Gastroesophageal sphincter (tissue), 4 donors: ENCODE data around the gene ROR1. TPM values are rescaled to one million over a fixed set of nuclear protein-coding genes. Genes with fewer than 3 reads are reported as not detected.

Source experiments
- ATAC-seq: fragments of 150-250 bp; one replicate; pipeline ENCODE4 v1.9.1; 2016; ENCODE audit warnings: mild to moderate bottlenecking, moderate library complexity
- H3K27ac ChIP-seq, 4 donors: fragments of 200-600 bp; sonication (generic) in 3 of 4; 1 replicate in 3 of 4; 2 replicates in 1 of 4; pipeline ENCODE4 v1.5.1; 2016 to 2019
- H3K27me3 ChIP-seq: fragments of 200-600 bp; sonication (generic); one replicate; pipeline ENCODE4 v1.5.1; 2019
- H3K36me3 ChIP-seq, 2 donors: fragments of 200-600 bp; sonication (generic); one replicate each; pipeline ENCODE4 v1.5.1; 2019; ENCODE audit warnings: control low read depth in 1 of 2
- H3K4me1 ChIP-seq, 3 donors: fragments of 200-600 bp; sonication (generic); 1 replicate in 2 of 3; 2 replicates in 1 of 3; pipeline ENCODE4 v1.5.1; 2016 to 2019; ENCODE audit warnings: control low read depth in 2 of 3
- H3K4me3 ChIP-seq, 2 donors: fragments of 200-600 bp; sonication (generic); one replicate each; pipeline ENCODE4 v1.5.1; 2019; ENCODE audit warnings: mild to moderate bottlenecking in 1 of 2, moderate library complexity in 1 of 2
- H3K9me3 ChIP-seq, 3 donors: fragments of 200-600 bp; sonication (generic); one replicate each; pipeline ENCODE4 v1.5.1; 2017 to 2019; ENCODE audit warnings: control low read depth in 2 of 3
- EP300 ChIP-seq: sonication (generic); formaldehyde crosslinking; IDR thresholded peaks from one replicate; pipeline ENCODE4 v1.6.1; 2017; ENCODE audit warnings: antibody characterized with exemption, mild to moderate bottlenecking
- POLR2A ChIP-seq, 2 donors: fragments of 450-650 bp; IDR thresholded peaks; one replicate each; pipeline ENCODE4 v1.6.1; 2017; ENCODE audit warnings: antibody characterized with exemption in 2 of 2, mild to moderate bottlenecking in 2 of 2, moderate library complexity in 1 of 2
- POLR2AphosphoS5 ChIP-seq: sonication (generic); formaldehyde crosslinking; IDR thresholded peaks from one replicate; pipeline ENCODE4 v1.6.1; 2017; ENCODE audit warnings: antibody characterized with exemption
- WGBS, 2 donors: methylation state at CpG; one replicate each; pipeline ENCODE4 v1.1.5; 2018; ENCODE audit warnings: low coverage in 1 of 2; 5-methylcytosine and 5-hydroxymethylcytosine counted together
- total RNA-seq, 4 donors: library from RNA; depleted of rRNA; stranded (reverse); fragments of >200 nt; gene quantifications; one replicate each; pipeline ENCODE4 v1.1.0, GENCODE V29; 2016
- TF ChIP-seq, protein P1 (sequence below), 4 experiments: fragments of 200-600 bp in 2 of 4; fragments of 450-650 bp in 2 of 4; sonication (generic) in 1 of 4; IDR thresholded peaks; one replicate each; pipeline ENCODE4 v1.5.1; 2017 to 2019; ENCODE audit warnings: antibody characterized with exemption in 4 of 4, mild to moderate bottlenecking in 2 of 4, moderate library complexity in 2 of 4

The ROR1 gene
- total RNA-seq, 4 donors from 2014 or later = 5.0 to 38.0 (median 8.3) TPM

DNA sequence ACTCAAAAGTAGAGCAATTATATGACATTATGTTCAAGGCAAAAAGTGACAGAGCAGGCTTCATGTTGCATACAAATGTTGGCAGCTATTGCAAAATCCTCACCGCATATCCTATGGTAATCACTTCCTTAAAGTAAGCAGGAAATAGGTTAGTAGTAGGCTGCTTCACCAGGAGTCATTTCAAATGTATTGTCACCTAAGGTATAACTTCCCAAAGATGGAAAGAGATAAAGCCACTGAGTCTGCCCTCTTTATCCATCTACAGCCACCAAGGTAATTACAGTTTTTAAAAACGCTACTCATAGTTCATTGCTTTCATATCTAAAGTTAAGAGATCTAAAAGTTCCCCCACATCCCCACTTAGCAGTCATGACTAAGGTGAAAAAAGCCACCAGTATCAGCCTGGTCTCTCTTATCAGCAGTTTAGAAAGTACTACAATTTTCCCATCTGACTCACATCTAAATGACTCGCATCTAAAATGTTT, 398.0 kb downstream of the ROR1 start:
- no peak for TF ChIP-seq POLR2A (IDR thresholded peaks at IDR 0.05)
- TF ChIP-seq, protein P1, sequence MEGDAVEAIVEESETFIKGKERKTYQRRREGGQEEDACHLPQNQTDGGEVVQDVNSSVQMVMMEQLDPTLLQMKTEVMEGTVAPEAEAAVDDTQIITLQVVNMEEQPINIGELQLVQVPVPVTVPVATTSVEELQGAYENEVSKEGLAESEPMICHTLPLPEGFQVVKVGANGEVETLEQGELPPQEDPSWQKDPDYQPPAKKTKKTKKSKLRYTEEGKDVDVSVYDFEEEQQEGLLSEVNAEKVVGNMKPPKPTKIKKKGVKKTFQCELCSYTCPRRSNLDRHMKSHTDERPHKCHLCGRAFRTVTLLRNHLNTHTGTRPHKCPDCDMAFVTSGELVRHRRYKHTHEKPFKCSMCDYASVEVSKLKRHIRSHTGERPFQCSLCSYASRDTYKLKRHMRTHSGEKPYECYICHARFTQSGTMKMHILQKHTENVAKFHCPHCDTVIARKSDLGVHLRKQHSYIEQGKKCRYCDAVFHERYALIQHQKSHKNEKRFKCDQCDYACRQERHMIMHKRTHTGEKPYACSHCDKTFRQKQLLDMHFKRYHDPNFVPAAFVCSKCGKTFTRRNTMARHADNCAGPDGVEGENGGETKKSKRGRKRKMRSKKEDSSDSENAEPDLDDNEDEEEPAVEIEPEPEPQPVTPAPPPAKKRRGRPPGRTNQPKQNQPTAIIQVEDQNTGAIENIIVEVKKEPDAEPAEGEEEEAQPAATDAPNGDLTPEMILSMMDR (IDR thresholded peaks at IDR 0.05) = no peak
- no peak for TF ChIP-seq POLR2AphosphoS5
- no peak for TF ChIP-seq EP300
- WGBS, 2 donors = 25 to 70% methylated on average over 3 of the region's 3 CpGs
- peaks cover 0 to 24% (median 0%) of the 10 kb centered on the region in 3 donors for H3K4me1 ChIP-seq
- no peaks in the 10 kb centered on the region for H3K27me3 ChIP-seq
- ATAC-seq = no peak
- H3K36me3 ChIP-seq = no peaks in the 10 kb centered on the region
- H3K4me3 ChIP-seq = no peak overlapping the region
- no peaks in the 10 kb centered on the region for H3K9me3 ChIP-seq
- H3K27ac ChIP-seq = no peak overlapping the region

DNA sequence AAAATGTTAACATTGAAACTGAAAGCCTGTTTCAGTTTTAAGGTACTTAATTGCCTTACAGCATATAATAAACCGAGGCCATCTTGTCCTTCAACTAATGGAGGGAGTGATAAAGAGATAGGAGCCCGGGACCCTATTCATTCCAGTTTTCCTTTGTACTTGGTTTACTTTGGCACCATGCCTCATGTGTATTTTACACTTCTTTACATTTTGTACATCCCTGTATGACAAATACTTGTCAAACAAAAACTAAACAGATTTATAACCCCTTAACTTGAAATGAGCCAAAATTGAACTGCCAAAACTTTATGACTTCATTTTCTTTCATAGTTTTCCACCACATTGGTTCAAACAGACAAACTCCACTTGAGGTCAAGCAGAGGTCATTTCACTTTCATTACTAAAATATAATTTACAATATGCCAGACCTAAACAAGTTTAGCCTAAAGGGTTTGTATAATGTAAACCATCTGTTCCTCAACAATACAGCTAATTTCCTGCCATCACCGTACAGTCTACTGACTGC, 398.7 kb downstream of the ROR1 start:
- no peak for ATAC-seq
- Histone ChIP-seq H3K4me1 (peaks cover 0 to 24% (median 0%) of the 10 kb centered on the region in 3 donors), H3K36me3 (peaks cover 0 to 3% of the 10 kb centered on the region in 2 donors), H3K27me3 (no peaks in the 10 kb centered on the region), H3K27ac (no peak overlapping the region), H3K4me3 (no peak overlapping the region), H3K9me3 (no peaks in the 10 kb centered on the region)
- 9 to 20% methylated on average over 3 of the region's 3 CpGs for WGBS, 2 donors
- TF ChIP-seq EP300 (no peak), POLR2A (IDR thresholded peaks at IDR 0.05) (no peak), POLR2AphosphoS5 (no peak)
- TF ChIP-seq, protein P1 (IDR thresholded peaks at IDR 0.05) = no peak

DNA sequence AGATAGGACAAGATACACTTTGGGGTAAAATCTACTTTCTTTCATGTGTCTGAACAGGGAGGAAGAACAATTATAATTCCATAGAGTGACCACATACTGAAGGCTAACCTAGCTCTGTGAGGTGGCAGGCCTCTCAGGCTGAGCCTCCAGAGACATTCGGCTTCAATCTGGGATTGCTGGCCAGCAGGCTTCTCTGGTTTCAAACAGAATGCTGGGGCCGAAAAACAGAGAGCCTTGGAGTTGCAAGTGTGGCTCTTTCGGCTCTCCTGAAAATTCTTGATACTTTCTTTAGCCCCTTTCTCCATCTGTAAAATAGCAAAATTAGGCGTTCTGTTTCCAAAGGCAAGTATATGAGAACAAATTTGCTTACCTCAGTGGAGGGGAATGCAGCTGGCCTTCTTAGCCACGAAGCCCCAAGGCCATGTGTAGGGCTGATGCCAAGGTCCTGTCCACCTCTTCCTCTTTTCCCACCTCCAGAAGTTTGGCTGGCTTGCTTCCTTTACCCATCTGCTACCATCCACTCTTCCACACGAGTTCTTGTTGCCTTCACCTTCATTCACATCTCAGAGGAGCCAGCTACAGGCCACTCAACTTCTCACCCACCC, 399.6 kb downstream of the ROR1 start:
- WGBS, 2 donors = 48 to 84% methylated on average over 4 to 6 of the region's 6 CpGs
- no peak for TF ChIP-seq POLR2AphosphoS5
- no peak for TF ChIP-seq EP300
- TF ChIP-seq, protein P1 (IDR thresholded peaks at IDR 0.05) = no peak
- TF ChIP-seq POLR2A (IDR thresholded peaks at IDR 0.05) = no peak
- no peak for ATAC-seq
- peaks cover 0 to 24% (median 0%) of the 10 kb centered on the region in 3 donors for H3K4me1 ChIP-seq
- H3K27me3 ChIP-seq = no peaks in the 10 kb centered on the region
- H3K9me3 ChIP-seq = no peaks in the 10 kb centered on the region
- H3K27ac ChIP-seq = no peak overlapping the region
- no peak overlapping the region for H3K4me3 ChIP-seq
- peaks cover 0 to 12% of the 10 kb centered on the region in 2 donors for H3K36me3 ChIP-seq

DNA sequence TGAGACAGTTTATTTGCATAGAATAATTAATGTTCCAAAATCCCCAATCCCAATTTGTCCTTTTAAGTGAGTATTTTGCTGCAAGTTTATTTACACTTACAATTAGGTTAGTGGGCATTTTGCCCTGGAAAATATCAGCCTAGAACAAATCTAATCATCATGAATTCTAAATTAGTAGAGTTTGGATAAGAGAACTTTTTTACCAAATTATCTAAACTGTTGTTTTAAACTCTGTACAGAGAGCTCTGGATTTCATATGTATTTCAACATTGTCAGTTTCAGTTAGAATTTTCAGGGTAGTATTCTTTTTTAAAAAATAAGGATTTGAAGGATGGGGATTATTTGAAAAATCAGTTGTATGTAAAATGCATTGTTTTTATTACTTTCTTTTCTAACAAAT, 401.8 kb downstream of the ROR1 start:
- H3K4me1 ChIP-seq = peaks cover 0 to 24% (median 0%) of the 10 kb centered on the region in 3 donors
- H3K36me3 ChIP-seq = peaks cover 0 to 14% of the 10 kb centered on the region in 2 donors
- TF ChIP-seq POLR2A (IDR thresholded peaks at IDR 0.05) = no peak
- TF ChIP-seq, protein P1 (IDR thresholded peaks at IDR 0.05) = no peak
- no peak for TF ChIP-seq POLR2AphosphoS5
- no peak for TF ChIP-seq EP300
- no peak for ATAC-seq
- no peak overlapping the region for H3K27ac ChIP-seq
- no peaks in the 10 kb centered on the region for H3K9me3 ChIP-seq
- no peaks in the 10 kb centered on the region for H3K27me3 ChIP-seq
- no peak overlapping the region for H3K4me3 ChIP-seq

DNA sequence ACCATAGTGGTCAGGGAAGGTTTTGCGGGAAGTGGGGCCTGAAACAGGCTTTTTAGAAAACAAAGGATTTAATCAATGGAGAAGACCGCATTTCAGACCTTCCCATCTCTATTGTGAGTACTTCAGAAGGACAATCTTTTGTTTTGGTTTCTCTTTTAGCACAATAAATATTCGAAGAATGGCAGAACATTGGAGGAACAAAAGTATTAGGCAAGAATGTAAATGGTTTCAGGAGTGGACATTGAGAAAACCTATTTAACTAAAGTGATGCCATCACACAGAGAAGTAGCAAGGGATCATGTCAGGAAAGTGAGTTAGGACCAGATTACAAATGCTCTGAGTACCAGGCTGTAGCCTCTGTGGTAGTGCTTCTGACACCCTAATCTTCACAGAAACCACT, 402.8 kb downstream of the ROR1 start:
- Histone ChIP-seq H3K36me3 (peaks cover 0 to 14% of the 10 kb centered on the region in 2 donors), H3K27me3 (no peaks in the 10 kb centered on the region), H3K4me3 (no peak overlapping the region), H3K4me1 (peaks cover 0 to 23% (median 0%) of the 10 kb centered on the region in 3 donors), H3K9me3 (no peaks in the 10 kb centered on the region), H3K27ac (no peak overlapping the region)
- no peak for ATAC-seq
- WGBS, 2 donors = 84 to 89% methylated on average over 3 of the region's 3 CpGs
- TF ChIP-seq POLR2AphosphoS5 (no peak), EP300 (no peak)
- TF ChIP-seq, protein P1 (IDR thresholded peaks at IDR 0.05) = no peak
